Endothelial cell (in vitro differentiated cells): Measurements from ENCODE around the gene RFT1. TPM values are rescaled to one million over a fixed set of nuclear protein-coding genes. Genes with fewer than 3 reads are reported as not detected.
A peak's percentile ranks its signal among the peaks of the same experiment; 100 is the strongest.
"Not testable (repeated sequence)": the region's sequence is repeated elsewhere in the genome, so short reads cannot be mapped to it uniquely, and the experiment has no call there.

Source experiments
- DNase-seq: peaks from one replicate; pipeline ENCODE4 v3.0.0; 2021; ENCODE audit warnings: low spot score
- H3K27ac Mint-ChIP-seq: one replicate; pipeline ENCODE4 v1.8.0; 2021; ENCODE audit warnings: mixed read lengths, inconsistent platforms; ENCODE audit not compliant: unreplicated experiment
- H3K27me3 Mint-ChIP-seq: one replicate; pipeline ENCODE4 v1.8.0; 2021; ENCODE audit warnings: mild to moderate bottlenecking, moderate library complexity, mixed read lengths, inconsistent platforms; ENCODE audit not compliant: unreplicated experiment
- H3K36me3 Mint-ChIP-seq: one replicate; pipeline ENCODE4 v1.8.0; 2021; ENCODE audit warnings: mild to moderate bottlenecking, low read depth, mixed read lengths, inconsistent platforms; ENCODE audit not compliant: unreplicated experiment
- H3K4me1 Mint-ChIP-seq: one replicate; pipeline ENCODE4 v1.8.0; 2021; ENCODE audit warnings: mild to moderate bottlenecking, mixed read lengths, inconsistent platforms; ENCODE audit not compliant: unreplicated experiment
- H3K4me3 Mint-ChIP-seq: one replicate; pipeline ENCODE4 v1.8.0; 2021; ENCODE audit warnings: mild to moderate bottlenecking, mixed read lengths, inconsistent platforms; ENCODE audit not compliant: unreplicated experiment
- H3K9me3 Mint-ChIP-seq: one replicate; pipeline ENCODE4 v1.8.0; 2021; ENCODE audit warnings: mixed read lengths, inconsistent platforms; ENCODE audit not compliant: unreplicated experiment
- CTCF ChIP-seq: fragments of 200-600 bp; sonication (generic); IDR thresholded peaks from one replicate; pipeline ENCODE4 v1.5.0; 2021; ENCODE audit warnings: antibody characterized with exemption; ENCODE audit not compliant: unreplicated experiment
- total RNA-seq: library from RNA; stranded (reverse); fragmentation: NEBNext Ultra II Directional; extraction: Animal tissue kit (Norgen Biotek cat#: 25700); gene quantifications from one replicate; pipeline ENCODE4 v1.2.1, GENCODE V29; 2021; ENCODE audit not compliant: unreplicated experiment

Gene RFT1
- total RNA-seq, 1 donor from 2014 or later: 21.1 TPM

- Mint-ChIP-seq H3K27ac (no peak overlapping the region), H3K9me3 (no peaks in the 10 kb centered on the region), H3K4me1 (no peaks in the 10 kb centered on the region), H3K27me3 (peaks cover 5% of the 10 kb centered on the region), H3K36me3 (no peaks in the 10 kb centered on the region), H3K4me3 (no peak overlapping the region)
- TF ChIP-seq CTCF: no peak
- DNase-seq: no peak
Measured at GRCh38 chr3:53062905-53063304, 67.3 kb downstream of the RFT1 start.

GRCh38 chr3:53056442-53056841 lies 73.8 kb downstream of the RFT1 start:
- TF ChIP-seq CTCF: no peak
- Mint-ChIP-seq H3K4me3 (no peak overlapping the region), H3K4me1 (no peaks in the 10 kb centered on the region), H3K9me3 (no peaks in the 10 kb centered on the region), H3K27me3 (peaks cover 2% of the 10 kb centered on the region), H3K27ac (no peak overlapping the region), H3K36me3 (no peaks in the 10 kb centered on the region)
- peak; percentile 23 for DNase-seq

- H3K4me1 Mint-ChIP-seq, DNase-seq, H3K27ac Mint-ChIP-seq, H3K9me3 Mint-ChIP-seq, H3K4me3 Mint-ChIP-seq, H3K36me3 Mint-ChIP-seq, H3K27me3 Mint-ChIP-seq: not testable (repeated sequence)
Measured at GRCh38 chr3:53054233-53054632, 76.0 kb downstream of the RFT1 start.

- H3K27ac Mint-ChIP-seq: no peak overlapping the region
- TF ChIP-seq CTCF: no peak
- H3K4me1 Mint-ChIP-seq: peaks cover 2% of the 10 kb centered on the region
- H3K27me3 Mint-ChIP-seq: peaks cover 3% of the 10 kb centered on the region
- peaks cover 3% of the 10 kb centered on the region for H3K36me3 Mint-ChIP-seq
- H3K4me3 Mint-ChIP-seq: no peak overlapping the region
- peaks cover 2% of the 10 kb centered on the region for H3K9me3 Mint-ChIP-seq
- DNase-seq: no peak
Measured at GRCh38 chr3:53051929-53052328, 78.3 kb downstream of the RFT1 start.

- no peak for DNase-seq
Measured at GRCh38 chr3:53049987-53050386, 80.2 kb downstream of the RFT1 start.

More at GRCh38 chr3:53049987-53050386, 80.2 kb downstream of the RFT1 start:
- Mint-ChIP-seq H3K27me3 (peaks cover 5% of the 10 kb centered on the region), H3K9me3 (peaks cover 3% of the 10 kb centered on the region), H3K4me1 (peaks cover 3% of the 10 kb centered on the region), H3K36me3 (peaks cover 4% of the 10 kb centered on the region), H3K27ac (no peak overlapping the region), H3K4me3 (no peak overlapping the region)
- no peak for TF ChIP-seq CTCF
